ENCODE results near the gene ABLIM3.

GRCh38 chr5:149229298-149229937 lies 88.1 kb downstream of the ABLIM3 start:
- TF ChIP-seq POLR2AphosphoS5 (IDR thresholded peaks at IDR 0.05; ENCODE audit: low read depth, low read length) (no peak), REST (IDR thresholded peaks at IDR 0.05; ENCODE audit: insufficient read depth in 1 of 2, low read depth in 2 of 2, low read length in 2 of 2) (no peak)
